Astrocyte (in vitro differentiated cells and primary cell): ENCODE data around the gene KRT39.
"Not testable (repeated sequence)": the region's sequence is repeated elsewhere in the genome, so short reads cannot be mapped to it uniquely, and the experiment has no call there.

ENCODE experiments used
- EZH2 ChIP-seq: IDR thresholded peaks from 2 replicates; pipeline ENCODE4 v1.6.1; 2012; ENCODE audit warnings: mild to moderate bottlenecking, low read length, inconsistent platforms; ENCODE audit not compliant: insufficient read depth
- TF ChIP-seq, protein P1 (sequence below): IDR thresholded peaks from 2 replicates; pipeline ENCODE4 v1.5.1; 2011; ENCODE audit warnings: low read depth, mild to moderate bottlenecking, inconsistent platforms, low read length, moderate library complexity; ENCODE audit not compliant: insufficient read depth

GRCh38 chr17:40917116-40917515 lies 49.6 kb downstream of the KRT39 start:
- TF ChIP-seq EZH2, result not testable (repeated sequence)
- TF ChIP-seq, protein P1, sequence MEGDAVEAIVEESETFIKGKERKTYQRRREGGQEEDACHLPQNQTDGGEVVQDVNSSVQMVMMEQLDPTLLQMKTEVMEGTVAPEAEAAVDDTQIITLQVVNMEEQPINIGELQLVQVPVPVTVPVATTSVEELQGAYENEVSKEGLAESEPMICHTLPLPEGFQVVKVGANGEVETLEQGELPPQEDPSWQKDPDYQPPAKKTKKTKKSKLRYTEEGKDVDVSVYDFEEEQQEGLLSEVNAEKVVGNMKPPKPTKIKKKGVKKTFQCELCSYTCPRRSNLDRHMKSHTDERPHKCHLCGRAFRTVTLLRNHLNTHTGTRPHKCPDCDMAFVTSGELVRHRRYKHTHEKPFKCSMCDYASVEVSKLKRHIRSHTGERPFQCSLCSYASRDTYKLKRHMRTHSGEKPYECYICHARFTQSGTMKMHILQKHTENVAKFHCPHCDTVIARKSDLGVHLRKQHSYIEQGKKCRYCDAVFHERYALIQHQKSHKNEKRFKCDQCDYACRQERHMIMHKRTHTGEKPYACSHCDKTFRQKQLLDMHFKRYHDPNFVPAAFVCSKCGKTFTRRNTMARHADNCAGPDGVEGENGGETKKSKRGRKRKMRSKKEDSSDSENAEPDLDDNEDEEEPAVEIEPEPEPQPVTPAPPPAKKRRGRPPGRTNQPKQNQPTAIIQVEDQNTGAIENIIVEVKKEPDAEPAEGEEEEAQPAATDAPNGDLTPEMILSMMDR, result not testable (repeated sequence)
